B cell (primary cell): ENCODE data around the gene CDC37. TPM values are rescaled to one million over a fixed set of nuclear protein-coding genes. Genes with fewer than 3 reads are reported as not detected.
A peak's percentile ranks its signal among the peaks of the same experiment; 100 is the strongest.

Source experiments
- ATAC-seq: fragments of 200-7000 bp; cut with Tn5 transposase; one replicate; pipeline ENCODE4 v1.10.0; 2021; ENCODE audit warnings: low read depth, mild to moderate bottlenecking, moderate number of reproducible peaks, moderate library complexity
- CTCF ChIA-PET: fragments of 350-600 bp; sonication (Branson Sonifier 250); formaldehyde crosslinking; loops from one replicate; lab custom pipeline; 2021; ENCODE audit warnings: antibody characterized with exemption, inconsistent platforms; lab: Charles Lee
- POLR2A ChIA-PET: fragments of 350-600 bp; sonication (Branson Sonifier 250); formaldehyde crosslinking; loops from one replicate; lab custom pipeline; 2021; ENCODE audit warnings: antibody characterized with exemption; lab: Charles Lee
- DNase-seq: peaks from one replicate; pipeline ENCODE4 v3.0.0; 2013
- H2AFZ ChIP-seq: 2 replicates; pipeline ENCODE4 v1.6.1; 2012; ENCODE audit warnings: mild to moderate bottlenecking, low read depth, low read length; ENCODE audit not compliant: insufficient read depth, poor library complexity, severe bottlenecking
- H3K27ac ChIP-seq, 2 donors: 1 replicate in 1 of 2; 2 replicates in 1 of 2; pipeline ENCODE4 v1.5.1; 2012 to 2013; ENCODE audit warnings: low read length in 2 of 2, mild to moderate bottlenecking in 2 of 2, moderate library complexity in 1 of 2
- H3K27me3 ChIP-seq, 4 experiments: fragments of 200-600 bp in 1 of 4; sonication (generic) in 1 of 4; replicated peaks in 1 of 4; 1 replicate in 2 of 4; 2 replicates in 2 of 4; pipeline versions ENCODE4 v1.6.1 to v1.7.0; 2013 to 2016; ENCODE audit warnings: low read length in 3 of 4, mild to moderate bottlenecking in 2 of 4, mixed read lengths in 1 of 4, moderate library complexity in 1 of 4; ENCODE audit not compliant: insufficient read depth in 4 of 4, control insufficient read depth in 3 of 4; ENCODE audit errors: control extremely low read depth in 1 of 4
- H3K36me3 ChIP-seq, 2 experiments: replicated peaks in 1 of 2; 1 replicate in 1 of 2; 2 replicates in 1 of 2; pipeline versions ENCODE4 v1.6.1 to v1.7.1; 2013; ENCODE audit warnings: low read length in 1 of 2; ENCODE audit not compliant: insufficient read depth in 2 of 2, control insufficient read depth in 1 of 2; ENCODE audit errors: control extremely low read depth in 1 of 2, extremely low read depth in 1 of 2
- H3K4me1 ChIP-seq, 2 donors: fragments of 200-600 bp in 1 of 2; sonication (generic) in 1 of 2; 1 replicate in 1 of 2; 2 replicates in 1 of 2; pipeline versions ENCODE4 v1.5.1 to v1.6.1; 2013 to 2017; ENCODE audit warnings: low read length in 2 of 2; ENCODE audit not compliant: control insufficient read depth in 2 of 2, insufficient read depth in 2 of 2
- H3K4me2 ChIP-seq: replicated peaks from 2 replicates; pipeline ENCODE3; 2012; ENCODE audit warnings: mild to moderate bottlenecking, low read depth, low read length; ENCODE audit not compliant: poor library complexity, severe bottlenecking
- H3K4me3 ChIP-seq, 5 experiments: fragments of 200-600 bp in 1 of 5; sonication (generic) in 1 of 5; 1 replicate in 3 of 5; 2 replicates in 2 of 5; pipeline versions ENCODE4 v1.5.1 to v1.7.0; 2011 to 2016; ENCODE audit warnings: low read length in 4 of 5, mild to moderate bottlenecking in 4 of 5, low read depth in 2 of 5, control low read depth in 1 of 5, moderate library complexity in 1 of 5; ENCODE audit not compliant: insufficient read depth in 1 of 5; ENCODE audit errors: control extremely low read depth in 1 of 5, extremely low read depth in 1 of 5
- H3K79me2 ChIP-seq: fragments of 200-600 bp; sonication (generic); one replicate; pipeline ENCODE4 v1.6.0; 2016; ENCODE audit warnings: low read length; ENCODE audit not compliant: control insufficient read depth, insufficient read depth
- H3K9ac ChIP-seq: fragments of 200-600 bp; sonication (generic); 2 replicates; pipeline ENCODE4 v1.6.1; 2017; ENCODE audit warnings: mild to moderate bottlenecking, low read length, moderate library complexity
- H3K9me3 ChIP-seq, 3 donors: one replicate each; pipeline versions ENCODE4 v1.6.1 to v1.7.1; 2013; ENCODE audit warnings: low read length in 2 of 3; ENCODE audit not compliant: control insufficient read depth in 2 of 3, insufficient read depth in 1 of 3; ENCODE audit errors: control extremely low read depth in 1 of 3
- H4K20me1 ChIP-seq: 2 replicates; pipeline ENCODE4 v1.6.0; 2012; ENCODE audit warnings: mild to moderate bottlenecking, low read length; ENCODE audit not compliant: insufficient read depth, control insufficient read depth, poor library complexity, severe bottlenecking
- H3K27ac Mint-ChIP-seq: one replicate; pipeline ENCODE4 v1.8.0; 2021; ENCODE audit warnings: mixed read lengths
- H3K27me3 Mint-ChIP-seq: one replicate; pipeline ENCODE4 v1.8.0; 2021; ENCODE audit warnings: mixed read lengths
- H3K4me1 Mint-ChIP-seq: one replicate; pipeline ENCODE4 v1.8.0; 2021; ENCODE audit warnings: mixed read lengths
- H3K4me3 Mint-ChIP-seq: one replicate; pipeline ENCODE4 v1.8.0; 2021; ENCODE audit warnings: mixed read lengths
- H3K9me3 Mint-ChIP-seq: one replicate; pipeline ENCODE4 v1.8.0; 2022; ENCODE audit warnings: mixed read lengths; ENCODE audit not compliant: insufficient read depth
- EZH2 ChIP-seq: IDR thresholded peaks from 2 replicates; pipeline ENCODE4 v1.6.1; 2012; ENCODE audit warnings: borderline replicate concordance, low read depth, mild to moderate bottlenecking, moderate library complexity, low read length; ENCODE audit not compliant: insufficient read depth, poor library complexity, severe bottlenecking
- WGBS: methylation state at CpG from one replicate; pipeline ENCODE4 v1.1.5; 2013; ENCODE audit warnings: missing lambda C conversion rate; ENCODE audit not compliant: insufficient coverage; 5-methylcytosine and 5-hydroxymethylcytosine counted together
- intact Hi-C: fragments of 100-400 bp; cut with micrococcal nuclease; formaldehyde crosslinking; loops from one replicate; pipeline ENCODE4 v1.10.0; 2022
- polyA plus RNA-seq: library from polyadenylated mRNA; depleted of rRNA; stranded (reverse); fragments of >200 nt; gene quantifications from 2 replicates; pipeline ENCODE4 v1.2.3, GENCODE V29; 2012
- total RNA-seq, 2 donors: library from RNA; stranded (reverse); fragments of 120-200 nt in 1 of 2; gene quantifications; 1 replicate in 1 of 2; 2 replicates in 1 of 2; pipeline versions ENCODE4 v1.2.3 to v1.2.4, GENCODE V29; 2013 to 2022
- TF ChIP-seq, protein P1 (sequence below): fragments of 200-600 bp; IDR thresholded peaks from one replicate; pipeline ENCODE4 v1.8.0; 2022; ENCODE audit warnings: antibody characterized with exemption, mild to moderate bottlenecking

Gene CDC37
- total and polyA plus RNA-seq, 2 donors (not counting 1 experiment from before 2014, with no cell fraction given): 193 to 408 TPM

DNA sequence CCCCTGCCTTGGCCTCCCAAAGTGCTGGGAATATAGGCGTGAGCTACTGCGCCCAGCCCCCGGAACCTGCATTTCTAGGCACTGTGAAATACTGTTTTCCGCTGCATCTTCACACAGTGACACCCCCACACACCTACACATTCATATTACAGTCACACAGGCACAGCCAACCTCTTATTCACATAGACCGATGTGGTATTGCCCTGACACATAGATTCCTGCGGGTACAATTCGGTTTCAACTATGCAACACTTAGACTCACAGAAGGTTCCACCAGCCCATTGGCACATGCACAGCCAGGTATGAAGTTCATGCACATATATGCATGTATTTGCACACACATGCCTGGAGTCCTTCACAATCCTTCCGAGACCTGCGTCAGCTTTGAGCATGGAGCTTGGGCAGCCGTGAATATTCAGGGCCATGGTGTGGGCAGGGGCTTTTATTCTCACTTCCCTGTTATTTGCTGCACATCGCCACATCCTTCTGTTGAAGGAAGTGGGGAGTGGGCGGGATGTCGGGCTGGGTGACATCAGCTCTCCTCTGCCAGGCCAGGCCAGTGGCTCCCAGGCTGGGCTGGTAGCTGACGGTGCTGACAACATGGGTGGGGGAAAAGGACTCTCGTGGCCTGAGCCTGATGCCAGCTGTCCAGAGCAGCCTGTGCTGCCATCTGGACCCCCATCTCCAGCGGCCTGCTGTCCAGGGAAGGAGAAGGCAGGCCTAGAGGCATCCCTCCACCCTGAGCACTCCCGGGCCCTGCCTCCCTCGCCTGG, 5.4 kb upstream of the CDC37 start:
- intact Hi-C loops: loop anchor here (1.0 to 10.0 kb wide), 2 partner anchors 28 to 304 kb away; partner anchors contain the start of genes ANGPTL6 and PPAN
- Mint-ChIP-seq H3K27ac (peak overlapping the region; percentile 74), H3K4me1 (peaks cover 72% of the 10 kb centered on the region), H3K4me3 (peak overlapping the region; percentile 71), H3K27me3 (no peaks in the 10 kb centered on the region), H3K9me3 (no peaks in the 10 kb centered on the region)
- Histone ChIP-seq H3K4me2 (peak overlapping the region; percentile 76), H3K27me3 (no peaks in the 10 kb centered on the region), H3K79me2 (peaks cover 1% of the 10 kb centered on the region), H3K4me1 (peaks cover 69 to 97% of the 10 kb centered on the region in 2 donors), H2AFZ (peak overlapping the region; percentile 30), H3K4me3 (peak overlapping the region in 4 of 5 experiments; percentile 0 to 50 (median 25)), H3K9ac (peak overlapping the region; percentile 51), H3K9me3 (peaks cover 0 to 2% (median 0%) of the 10 kb centered on the region in 3 donors), H4K20me1 (no peaks in the 10 kb centered on the region), H3K36me3 (no peaks in the 10 kb centered on the region), H3K27ac (peak overlapping the region; percentile 78)
- no peak for TF ChIP-seq EZH2
- TF ChIP-seq, protein P1, sequence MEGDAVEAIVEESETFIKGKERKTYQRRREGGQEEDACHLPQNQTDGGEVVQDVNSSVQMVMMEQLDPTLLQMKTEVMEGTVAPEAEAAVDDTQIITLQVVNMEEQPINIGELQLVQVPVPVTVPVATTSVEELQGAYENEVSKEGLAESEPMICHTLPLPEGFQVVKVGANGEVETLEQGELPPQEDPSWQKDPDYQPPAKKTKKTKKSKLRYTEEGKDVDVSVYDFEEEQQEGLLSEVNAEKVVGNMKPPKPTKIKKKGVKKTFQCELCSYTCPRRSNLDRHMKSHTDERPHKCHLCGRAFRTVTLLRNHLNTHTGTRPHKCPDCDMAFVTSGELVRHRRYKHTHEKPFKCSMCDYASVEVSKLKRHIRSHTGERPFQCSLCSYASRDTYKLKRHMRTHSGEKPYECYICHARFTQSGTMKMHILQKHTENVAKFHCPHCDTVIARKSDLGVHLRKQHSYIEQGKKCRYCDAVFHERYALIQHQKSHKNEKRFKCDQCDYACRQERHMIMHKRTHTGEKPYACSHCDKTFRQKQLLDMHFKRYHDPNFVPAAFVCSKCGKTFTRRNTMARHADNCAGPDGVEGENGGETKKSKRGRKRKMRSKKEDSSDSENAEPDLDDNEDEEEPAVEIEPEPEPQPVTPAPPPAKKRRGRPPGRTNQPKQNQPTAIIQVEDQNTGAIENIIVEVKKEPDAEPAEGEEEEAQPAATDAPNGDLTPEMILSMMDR: no peak
- WGBS: 40% methylated on average over 13 of the region's 18 CpGs
- ATAC-seq (peak; percentile 46), DNase-seq (peak; percentile 85)
- CTCF ChIA-PET: interaction anchor here (7.5 to 8.1 kb wide), 2 partner anchors 13 to 27 kb away, joined by 142 to 282 read pairs; partner anchors contain the start of gene PDE4A
- POLR2A ChIA-PET: interaction anchor here (2.5 kb wide), 1 partner anchor 19 kb away, joined by 11 read pairs; no protein-coding TSS in a partner anchor

GRCh38 chr19:10407096-10407495, 3.8 kb upstream of the CDC37 start:
- Histone ChIP-seq H3K36me3 (no peaks in the 10 kb centered on the region), H3K27me3 (no peaks in the 10 kb centered on the region), H2AFZ (no peak overlapping the region), H3K4me2 (no peak overlapping the region), H3K4me3 (no peak overlapping the region), H3K4me1 (peaks cover 71 to 93% of the 10 kb centered on the region in 2 donors), H3K9me3 (peaks cover 0 to 2% (median 0%) of the 10 kb centered on the region in 3 donors), H4K20me1 (peaks cover 7% of the 10 kb centered on the region), H3K27ac (no peak overlapping the region), H3K79me2 (peaks cover 17% of the 10 kb centered on the region), H3K9ac (no peak overlapping the region)
- intact Hi-C loops: loop anchor here (10.0 kb wide), 1 partner anchor 302 kb away; the partner anchor contains the start of genes ANGPTL6 and PPAN
- DNase-seq (no peak), ATAC-seq (no peak)
- Mint-ChIP-seq H3K9me3 (no peaks in the 10 kb centered on the region), H3K4me1 (peaks cover 80% of the 10 kb centered on the region), H3K4me3 (peak overlapping the region; percentile 7), H3K27ac (no peak overlapping the region), H3K27me3 (no peaks in the 10 kb centered on the region)
- CTCF ChIA-PET: interaction anchor here (1.1 to 8.1 kb wide), 5 partner anchors 14 to 102 kb away, joined by 3 to 282 read pairs (median 7); partner anchors contain the start of gene PDE4A
- TF ChIP-seq EZH2: no peak
- TF ChIP-seq, protein P1: no peak
- POLR2A ChIA-PET: interaction anchor here (1.2 kb wide), 1 partner anchor 9 kb away, joined by 4 read pairs; no protein-coding TSS in a partner anchor
